ENCODE measurements around the gene ZNF791.

The ZNF791 gene

DNA sequence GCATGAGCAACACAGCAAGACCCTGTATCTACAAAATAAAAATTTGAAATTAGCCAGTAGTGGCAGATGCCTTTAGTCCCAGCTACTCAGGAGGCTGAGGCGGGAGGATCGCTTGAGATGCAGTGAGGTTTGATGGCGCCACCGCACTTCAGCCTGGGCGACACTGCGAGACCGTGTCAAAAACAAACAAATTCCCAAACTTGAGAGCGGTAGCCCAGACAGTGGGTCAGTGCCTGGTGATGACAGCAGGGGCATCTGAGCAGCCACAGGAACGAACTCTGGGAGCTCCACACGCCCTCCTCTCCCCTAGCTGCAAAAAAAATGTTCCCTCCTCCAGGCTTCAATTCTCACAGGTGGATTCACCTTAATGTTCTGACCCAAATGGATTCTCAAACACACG, 14.2 kb upstream of the ZNF791 start (continued):
- TF ChIP-seq ATF2 (tag by site-specific recombination; IDR thresholded peaks at IDR 0.05; ENCODE audit: low read depth) (no peak), GLI2 (tag by site-specific recombination; IDR thresholded peaks at IDR 0.05; ENCODE audit: borderline replicate concordance, low read depth) (no peak), ZNF169 (tag by site-specific recombination; IDR thresholded peaks at IDR 0.05) (no peak), ZXDB (tag by site-specific recombination; IDR thresholded peaks at IDR 0.05) (no peak), ZNF701 (tag by site-specific recombination; IDR thresholded peaks at IDR 0.05) (no peak), ZNF449 (tag by site-specific recombination; IDR thresholded peaks at IDR 0.05) (no peak)
- TF ChIP-seq, protein P1, sequence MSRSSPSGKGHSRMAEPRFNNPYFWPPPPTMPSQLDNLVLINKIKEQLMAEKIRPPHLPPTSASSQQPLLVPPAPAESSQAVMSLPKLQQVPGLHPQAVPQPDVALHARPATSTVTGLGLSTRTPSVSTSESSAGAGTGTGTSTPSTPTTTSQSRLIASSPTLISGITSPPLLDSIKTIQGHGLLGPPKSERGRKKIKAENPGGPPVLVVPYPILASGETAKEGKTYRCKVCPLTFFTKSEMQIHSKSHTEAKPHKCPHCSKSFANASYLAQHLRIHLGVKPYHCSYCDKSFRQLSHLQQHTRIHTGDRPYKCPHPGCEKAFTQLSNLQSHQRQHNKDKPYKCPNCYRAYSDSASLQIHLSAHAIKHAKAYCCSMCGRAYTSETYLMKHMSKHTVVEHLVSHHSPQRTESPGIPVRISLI (tag by site-specific recombination; IDR thresholded peaks at IDR 0.05), result no peak

- H3K9me3 ChIP-seq (ENCODE audit: control insufficient read depth, insufficient read depth, low read depth, low read length), result no peaks in the 10 kb centered on the region
- H3K4me3 ChIP-seq (ENCODE audit: low read depth, low read length), result no peak overlapping the region
- ChIA-PET CTCF (no interaction called here), POLR2A (no interaction called here)
- TF ChIP-seq ZNF707 (tag by site-specific recombination; IDR thresholded peaks at IDR 0.05) (no peak), ZNF473 (tag by site-specific recombination; IDR thresholded peaks at IDR 0.05) (no peak), OSR2 (tag by site-specific recombination; IDR thresholded peaks at IDR 0.05) (no peak), ZBTB1 (tag by site-specific recombination; IDR thresholded peaks at IDR 0.05) (no peak), ZNF266 (tag by site-specific recombination; IDR thresholded peaks at IDR 0.05; ENCODE audit: low read depth) (no peak), ZNF501 (tag by site-specific recombination; IDR thresholded peaks at IDR 0.05) (no peak), ZNF843 (tag by site-specific recombination; IDR thresholded peaks at IDR 0.05) (no peak), ZNF221 (tag by site-specific recombination; IDR thresholded peaks at IDR 0.05; ENCODE audit: borderline replicate concordance) (no peak), ZNF600 (tag by site-specific recombination; IDR thresholded peaks at IDR 0.05) (no peak), ZNF791 (tag by site-specific recombination; IDR thresholded peaks at IDR 0.05) (no peak), ZNF664 (tag by site-specific recombination; IDR thresholded peaks at IDR 0.05) (no peak), KLF10 (tag by site-specific recombination; IDR thresholded peaks at IDR 0.05) (no peak), ZNF645 (tag by site-specific recombination; IDR thresholded peaks at IDR 0.05) (no peak)
- peaks cover 4 to 25% of the 10 kb centered on the region in 2 experiments; a peak in 2 of 3 replicates for H3K36me3 ChIP-seq (ENCODE audit: control insufficient read depth in 2 of 2, insufficient read depth in 1 of 2, low read length in 2 of 2)
- H3K27ac ChIP-seq (ENCODE audit: extremely low read depth, low read depth, low read length), result no peak overlapping the region
- no peaks in the 10 kb centered on the region for H3K4me1 ChIP-seq (ENCODE audit: control insufficient read depth, insufficient read depth, low read length)
These were observed 13.7 kb upstream of the ZNF791 start for GRCh38 chr19:12596927-12597548.

Data from HEK293 (cell line).